ENCODE data around the gene MLLT3. TPM values are rescaled to one million over a fixed set of nuclear protein-coding genes. Genes with fewer than 3 reads are reported as not detected.

The MLLT3 gene
- total RNA-seq, 6 experiments from 2014 or later: 0.43 to 2.5 (median 1.2) TPM

DNA sequence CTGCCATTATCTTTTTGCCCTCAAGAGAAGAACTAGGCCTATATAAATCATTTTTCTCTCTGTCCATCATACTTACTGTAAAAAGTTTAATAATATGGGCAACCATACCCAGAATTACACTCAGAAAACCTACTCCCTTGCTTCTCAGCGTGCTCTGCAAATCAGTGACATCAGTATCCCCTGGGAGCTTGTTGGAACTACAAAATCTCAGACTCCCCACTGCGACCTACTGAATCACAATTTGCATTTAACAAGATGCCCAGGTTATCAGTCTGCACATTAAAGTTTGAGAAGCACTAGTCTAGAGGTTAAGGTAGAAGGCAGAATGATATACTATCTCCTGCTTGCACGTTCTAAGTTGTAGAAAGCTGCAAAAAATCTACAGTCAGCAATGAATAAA is 127.2 kb downstream of the MLLT3 start:
- H3K27me3 ChIP-seq: no peaks in the 10 kb centered on the region
- TF ChIP-seq POLR2A (IDR thresholded peaks at IDR 0.05): no peak
- TF ChIP-seq CTCF (IDR thresholded peaks at IDR 0.05): no peak
- H3K36me3 ChIP-seq: no peaks in the 10 kb centered on the region
- H3K27ac ChIP-seq: no peak overlapping the region
- ATAC-seq (no peak), DNase-seq (no peak)
- no peak overlapping the region for H3K4me3 ChIP-seq
- WGBS (ENCODE audit: insufficient coverage, low coverage, low lambda C conversion rate, missing lambda C conversion rate): 63% methylated on average over 3 of the region's 3 CpGs
- H3K4me1 ChIP-seq: no peaks in the 10 kb centered on the region
- intact Hi-C loops (cut with DNase I): no loop called here
- H3K9me3 ChIP-seq: no peaks in the 10 kb centered on the region

GRCh38 chr9:20494035-20494434 is 128.3 kb downstream of the MLLT3 start:
- no peaks in the 10 kb centered on the region for H3K27me3 ChIP-seq
- TF ChIP-seq CTCF (IDR thresholded peaks at IDR 0.05) (no peak), POLR2A (IDR thresholded peaks at IDR 0.05) (no peak)
- H3K36me3 ChIP-seq: no peaks in the 10 kb centered on the region
- ATAC-seq (no peak), DNase-seq (no peak)
- no peak overlapping the region for H3K27ac ChIP-seq
- intact Hi-C loops (cut with DNase I): no loop called here
- 44% methylated on average over 1 of the region's 1 CpG for WGBS (ENCODE audit: insufficient coverage, low coverage, low lambda C conversion rate, missing lambda C conversion rate)
- no peaks in the 10 kb centered on the region for H3K9me3 ChIP-seq
- no peak overlapping the region for H3K4me3 ChIP-seq
- H3K4me1 ChIP-seq: no peaks in the 10 kb centered on the region

DNA sequence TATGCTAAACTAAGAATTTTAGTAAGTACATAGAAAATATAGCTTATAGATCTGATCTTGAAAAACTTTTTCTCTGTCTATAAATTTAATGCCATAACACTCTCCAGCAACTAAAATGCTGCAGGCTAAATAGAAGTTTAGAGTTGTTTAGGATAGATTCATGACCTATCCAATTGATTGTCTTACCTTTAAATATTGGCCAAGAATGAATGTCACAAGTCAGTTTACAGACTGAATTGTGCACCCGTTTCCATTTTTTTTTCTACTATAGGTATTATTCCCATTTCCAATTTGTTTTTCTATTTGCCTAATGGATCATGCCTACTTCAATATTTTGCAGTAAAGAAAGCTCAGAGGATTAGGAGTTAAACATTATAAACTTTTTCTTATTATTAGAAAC is 129.5 kb downstream of the MLLT3 start:
- Histone ChIP-seq H3K4me3 (no peak overlapping the region), H3K27ac (no peak overlapping the region), H3K27me3 (no peaks in the 10 kb centered on the region), H3K9me3 (no peaks in the 10 kb centered on the region), H3K4me1 (no peaks in the 10 kb centered on the region), H3K36me3 (no peaks in the 10 kb centered on the region)
- TF ChIP-seq POLR2A (IDR thresholded peaks at IDR 0.05) (no peak), CTCF (IDR thresholded peaks at IDR 0.05) (no peak)
- 40% methylated on average over 1 of the region's 1 CpG for WGBS (ENCODE audit: insufficient coverage, low coverage, low lambda C conversion rate, missing lambda C conversion rate)
- DNase-seq (no peak), ATAC-seq (no peak)
- intact Hi-C loops (cut with DNase I): no loop called here

DNA sequence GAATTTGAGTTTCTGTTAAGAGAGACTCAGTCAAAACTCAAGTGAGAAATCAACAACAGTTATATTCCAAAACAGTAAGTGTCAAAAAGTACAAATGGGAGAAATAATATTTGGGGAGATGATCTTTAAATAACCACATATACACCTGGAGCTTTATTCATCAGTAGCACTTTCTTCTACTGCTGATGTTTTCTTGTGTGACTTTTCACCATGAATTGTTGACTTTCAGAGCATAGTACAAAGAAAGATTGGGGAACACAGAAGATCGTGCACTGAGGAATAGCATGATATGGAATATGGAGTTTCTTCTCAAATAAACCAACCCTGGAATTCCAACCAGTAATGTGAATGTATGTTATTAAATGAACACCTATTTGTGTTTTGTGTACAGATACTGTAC is 130.7 kb downstream of the MLLT3 start:
- Histone ChIP-seq H3K4me1 (no peaks in the 10 kb centered on the region), H3K4me3 (no peak overlapping the region), H3K9me3 (no peaks in the 10 kb centered on the region), H3K36me3 (no peaks in the 10 kb centered on the region), H3K27ac (no peak overlapping the region), H3K27me3 (no peaks in the 10 kb centered on the region)
- no peak for TF ChIP-seq POLR2A (IDR thresholded peaks at IDR 0.05)
- no peak for TF ChIP-seq CTCF (IDR thresholded peaks at IDR 0.05)
- WGBS (ENCODE audit: insufficient coverage, low coverage, low lambda C conversion rate, missing lambda C conversion rate): 46% methylated on average over 1 of the region's 1 CpG
- DNase-seq: no peak
- intact Hi-C loops (cut with DNase I): no loop called here
- no peak for ATAC-seq

DNA sequence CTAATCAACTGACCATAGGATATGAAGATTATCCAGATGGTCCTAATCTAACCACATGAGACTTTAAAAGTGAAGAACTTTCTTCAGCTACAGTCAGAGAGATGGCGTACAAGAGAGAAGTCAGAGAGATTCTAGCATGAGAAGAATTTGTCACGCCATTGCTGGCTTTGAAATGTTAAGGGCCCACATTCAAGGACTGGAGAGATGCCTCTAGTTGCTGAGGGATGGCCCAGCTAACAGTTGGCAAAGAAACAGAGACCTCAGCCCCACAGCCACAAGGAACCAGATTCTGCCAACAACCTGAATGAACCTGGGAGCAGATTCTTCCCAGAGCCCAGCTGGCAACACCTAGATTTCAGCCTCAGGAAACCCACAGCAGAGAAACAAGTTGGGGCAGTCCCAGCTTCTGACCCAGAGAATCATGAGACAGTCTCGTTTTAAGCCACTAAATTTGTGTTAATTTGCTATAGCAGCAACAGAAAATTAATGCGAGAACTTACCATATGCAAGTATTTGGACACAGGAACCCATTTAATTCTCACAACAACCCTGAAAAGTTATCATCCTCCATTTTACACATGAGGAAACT is 132.0 kb downstream of the MLLT3 start:
- ATAC-seq: no peak
- Histone ChIP-seq H3K36me3 (no peaks in the 10 kb centered on the region), H3K4me1 (no peaks in the 10 kb centered on the region), H3K27me3 (no peaks in the 10 kb centered on the region), H3K4me3 (no peak overlapping the region), H3K27ac (no peak overlapping the region), H3K9me3 (no peaks in the 10 kb centered on the region)
- 64% methylated on average over 4 of the region's 4 CpGs for WGBS (ENCODE audit: insufficient coverage, low coverage, low lambda C conversion rate, missing lambda C conversion rate)
- TF ChIP-seq POLR2A (IDR thresholded peaks at IDR 0.05): no peak
- no peak for TF ChIP-seq CTCF (IDR thresholded peaks at IDR 0.05)
- intact Hi-C loops (cut with DNase I): no loop called here
- DNase-seq: no peak

Measured in right lobe of liver (tissue), 6 donors.